ENCODE data around the gene PDE8B. TPM values are rescaled to one million over a fixed set of nuclear protein-coding genes. Genes with fewer than 3 reads are reported as not detected.

Gene PDE8B
- total and polyA plus RNA-seq, 8 donors = 2.9 to 11.9 (median 6.9) TPM

- no peak for DNase-seq
- no peaks in the 10 kb centered on the region for H3K27me3 ChIP-seq
- no peak for FAIRE-seq
- H3K36me3 ChIP-seq = no peaks in the 10 kb centered on the region
- WGBS, 2 donors = 61 to 75% methylated on average over 4 of the region's 4 CpGs
- TF ChIP-seq CTCF (IDR thresholded peaks at IDR 0.05) = no peak
- no peak overlapping the region for H3K27ac ChIP-seq
- intact Hi-C loops (cut with DNase I) = no loop called here
- no peaks in the 10 kb centered on the region for H3K4me1 ChIP-seq
- no peak for ATAC-seq
- no peaks in the 10 kb centered on the region for H3K9me3 ChIP-seq
- no peak overlapping the region for H3K4me3 ChIP-seq
These were observed 85.4 kb downstream of the PDE8B start for GRCh38 chr5:77295863-77296378.

GRCh38 chr5:77298146-77298545, 87.7 kb downstream of the PDE8B start:
- WGBS, 2 donors = 76 to 83% methylated on average over 3 of the region's 3 CpGs
- TF ChIP-seq CTCF (IDR thresholded peaks at IDR 0.05) = no peak
- ATAC-seq (no peak), FAIRE-seq (no peak), DNase-seq (no peak)
- intact Hi-C loops (cut with DNase I) = no loop called here
- no peaks in the 10 kb centered on the region for H3K36me3 ChIP-seq
- no peaks in the 10 kb centered on the region for H3K4me1 ChIP-seq
- H3K9me3 ChIP-seq = no peaks in the 10 kb centered on the region
- H3K27ac ChIP-seq = no peak overlapping the region
- no peak overlapping the region for H3K4me3 ChIP-seq
- no peaks in the 10 kb centered on the region for H3K27me3 ChIP-seq

- Histone ChIP-seq H3K4me1 (no peaks in the 10 kb centered on the region), H3K4me3 (no peak overlapping the region), H3K36me3 (no peaks in the 10 kb centered on the region), H3K27ac (no peak overlapping the region), H3K27me3 (no peaks in the 10 kb centered on the region), H3K9me3 (no peaks in the 10 kb centered on the region)
- WGBS, 2 donors = 66 to 75% methylated on average over 3 of the region's 3 CpGs
- no peak for DNase-seq
- FAIRE-seq = no peak
- ATAC-seq = no peak
- TF ChIP-seq CTCF (IDR thresholded peaks at IDR 0.05) = no peak
- intact Hi-C loops (cut with DNase I) = no loop called here
These were observed 90.0 kb downstream of the PDE8B start for GRCh38 chr5:77300451-77300850.

- peak in 1 of 4 donors; percentile 45 for ATAC-seq
- H3K9me3 ChIP-seq = no peaks in the 10 kb centered on the region
- H3K36me3 ChIP-seq = no peaks in the 10 kb centered on the region
- H3K27me3 ChIP-seq = no peaks in the 10 kb centered on the region
- 40% methylated on average over 4 of the region's 4 CpGs for WGBS, 2 donors
- no peak overlapping the region for H3K27ac ChIP-seq
- H3K4me1 ChIP-seq = no peaks in the 10 kb centered on the region
- no peak for FAIRE-seq
- no peak overlapping the region for H3K4me3 ChIP-seq
- TF ChIP-seq CTCF (IDR thresholded peaks at IDR 0.05) = no peak
- no peak for DNase-seq
- intact Hi-C loops (cut with DNase I) = no loop called here
These were observed 91.0 kb downstream of the PDE8B start for GRCh38 chr5:77301447-77301883.

GRCh38 chr5:77302247-77302646, 91.8 kb downstream of the PDE8B start:
- TF ChIP-seq CTCF (IDR thresholded peaks at IDR 0.05) = no peak
- WGBS, 2 donors = 75 to 91% methylated on average over 5 of the region's 5 CpGs
- H3K4me3 ChIP-seq = no peak overlapping the region
- no peaks in the 10 kb centered on the region for H3K9me3 ChIP-seq
- H3K27ac ChIP-seq = no peak overlapping the region
- ATAC-seq = no peak
- intact Hi-C loops (cut with DNase I) = no loop called here
- no peak for FAIRE-seq
- no peaks in the 10 kb centered on the region for H3K4me1 ChIP-seq
- no peaks in the 10 kb centered on the region for H3K36me3 ChIP-seq
- no peak for DNase-seq
- H3K27me3 ChIP-seq = no peaks in the 10 kb centered on the region

Measured in pancreas (tissue), 10 donors.